Activated CD8-positive, alpha-beta memory T cell treated with anti-CD3 and anti-CD28 coated beads for 4 hours (primary cell): ENCODE data around the gene RUNX1.
"Not testable (repeated sequence)": the region's sequence is repeated elsewhere in the genome, so short reads cannot be mapped to it uniquely, and the experiment has no call there.

Experiments used
- DNase-seq, 2 donors: peaks; one replicate each; pipeline ENCODE4 v3.0.0-alpha.2; 2020; ENCODE audit warnings: low read depth in 2 of 2

Gene RUNX1

GRCh38 chr21:34970167-34970500, 79.0 kb downstream of the RUNX1 start:
- DNase-seq = no peak

GRCh38 chr21:34969423-34970166, 79.5 kb downstream of the RUNX1 start:
- DNase-seq = no peak

- no peak for DNase-seq
Measured at GRCh38 chr21:34968414-34969333, 80.4 kb downstream of the RUNX1 start.

GRCh38 chr21:34967509-34968289, 81.4 kb downstream of the RUNX1 start:
- DNase-seq = peak in 1 of 2 donors; percentile 9

- DNase-seq = not testable (repeated sequence)
Measured at GRCh38 chr21:34966881-34967280, 82.2 kb downstream of the RUNX1 start.

- DNase-seq = no peak
Measured at GRCh38 chr21:34965200-34966174, 83.6 kb downstream of the RUNX1 start.

- no peak for DNase-seq
Measured at GRCh38 chr21:34962586-34963222, 86.4 kb downstream of the RUNX1 start.

- no peak for DNase-seq
Measured at GRCh38 chr21:34962136-34962535, 87.0 kb downstream of the RUNX1 start.

GRCh38 chr21:34960687-34961086, 88.4 kb downstream of the RUNX1 start:
- DNase-seq = no peak

- DNase-seq = no peak
Measured at GRCh38 chr21:34959607-34960006, 89.5 kb downstream of the RUNX1 start.

- no peak for DNase-seq
Measured at GRCh38 chr21:34958040-34958439, 91.1 kb downstream of the RUNX1 start.

GRCh38 chr21:34956416-34957316, 92.4 kb downstream of the RUNX1 start:
- DNase-seq = no peak

- DNase-seq = no peak
Measured at GRCh38 chr21:34953950-34954349, 95.2 kb downstream of the RUNX1 start.

GRCh38 chr21:34952701-34953100, 96.4 kb downstream of the RUNX1 start:
- DNase-seq = no peak

GRCh38 chr21:34951868-34952267, 97.2 kb downstream of the RUNX1 start:
- not testable (repeated sequence) for DNase-seq

- DNase-seq = no peak
Measured at GRCh38 chr21:34950980-34951379, 98.1 kb downstream of the RUNX1 start.

- no peak for DNase-seq
Measured at GRCh38 chr21:34949499-34949898, 99.6 kb downstream of the RUNX1 start.

- no peak for DNase-seq
Measured at GRCh38 chr21:34949030-34949429, 100.1 kb downstream of the RUNX1 start.

GRCh38 chr21:34948157-34948556, 100.9 kb downstream of the RUNX1 start:
- no peak for DNase-seq
